Activated CD4-positive, alpha-beta T cell treated with anti-CD3 and anti-CD28 coated beads, Interleukin-2, amount 50 U/mL, for 16 hours (primary cell): Measurements from ENCODE around the gene SLC38A6.
"Not testable (repeated sequence)": the region's sequence is repeated elsewhere in the genome, so short reads cannot be mapped to it uniquely, and the experiment has no call there.

ENCODE experiments used
- DNase-seq: peaks from one replicate; pipeline ENCODE4 v3.0.0-alpha.2; 2020

SLC38A6 gene

DNA sequence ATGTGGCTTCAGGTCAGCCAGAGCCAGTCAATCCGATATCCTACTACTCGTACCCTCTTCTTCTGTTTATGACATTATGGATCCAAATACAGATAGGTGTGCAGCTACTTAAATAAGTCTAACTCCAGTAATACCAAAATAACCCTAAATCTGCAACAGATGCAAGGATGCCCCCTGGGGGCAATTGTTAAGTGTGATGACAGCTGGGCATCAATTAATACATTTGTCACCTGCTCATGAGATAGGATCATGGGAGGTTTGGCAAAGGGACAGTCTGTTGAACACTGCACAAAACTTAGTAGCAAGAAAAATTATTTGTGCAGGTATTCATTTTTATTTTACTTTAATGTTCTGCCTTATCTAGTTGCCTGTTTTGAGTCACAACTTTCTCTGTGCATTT is 83.2 kb downstream of the SLC38A6 start:
- no peak for DNase-seq

DNA sequence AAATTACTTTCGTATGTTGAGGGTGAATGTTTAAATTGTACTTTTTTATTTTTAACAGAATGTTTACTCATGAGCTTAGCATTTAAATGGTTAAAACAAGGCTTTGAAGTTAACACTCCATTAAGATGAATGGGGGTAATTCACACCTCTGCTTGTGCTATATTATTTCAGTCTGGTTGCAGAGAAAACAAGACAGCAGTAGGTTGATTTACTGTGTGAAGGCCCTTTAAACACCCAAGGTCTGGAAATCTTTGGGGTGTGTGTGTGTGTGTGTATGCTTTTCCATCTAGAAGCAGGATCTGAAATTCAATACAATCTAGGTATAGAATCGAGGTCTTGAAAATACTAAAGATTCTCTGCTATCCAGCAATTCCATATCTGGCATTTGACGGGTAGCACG is 83.8 kb downstream of the SLC38A6 start:
- no peak for DNase-seq

DNA sequence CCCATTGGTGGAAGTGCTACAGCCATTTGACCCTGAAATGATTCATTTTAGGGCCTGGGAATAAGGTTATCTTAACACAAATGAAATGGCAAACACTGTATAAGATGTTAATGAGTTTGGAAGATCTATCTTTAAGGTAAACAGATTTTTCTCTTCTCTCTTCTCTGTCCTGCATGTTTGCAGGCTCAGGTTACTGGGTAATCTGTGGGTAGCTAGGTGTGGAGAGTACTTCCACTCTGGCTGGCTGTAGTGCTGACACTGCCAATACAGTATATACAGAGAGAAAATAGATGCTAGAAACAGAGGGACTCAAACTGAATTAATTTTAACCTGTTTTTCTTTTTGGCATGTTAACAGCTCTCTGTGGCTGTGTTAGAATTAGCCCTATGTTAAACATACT is 84.6 kb downstream of the SLC38A6 start:
- DNase-seq = no peak

DNA sequence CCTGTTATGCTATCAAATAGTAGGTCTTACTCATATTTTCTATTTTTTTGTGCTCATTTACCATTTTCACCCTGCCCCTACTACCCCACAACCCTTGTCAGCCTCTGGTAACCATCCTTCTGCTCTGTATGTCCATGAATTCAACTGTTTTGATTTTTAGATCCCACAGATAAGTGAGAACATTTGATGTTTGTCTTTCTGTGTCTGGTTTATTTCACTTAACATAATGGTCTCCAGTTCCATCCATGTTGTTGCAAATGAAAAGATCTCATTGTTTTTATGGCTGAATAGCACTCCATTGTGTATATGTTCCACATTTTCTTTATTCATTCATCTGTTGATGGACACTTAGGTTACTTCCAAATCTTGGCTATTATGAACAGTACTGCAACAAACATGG is 91.4 kb downstream of the SLC38A6 start:
- not testable (repeated sequence) for DNase-seq

DNA sequence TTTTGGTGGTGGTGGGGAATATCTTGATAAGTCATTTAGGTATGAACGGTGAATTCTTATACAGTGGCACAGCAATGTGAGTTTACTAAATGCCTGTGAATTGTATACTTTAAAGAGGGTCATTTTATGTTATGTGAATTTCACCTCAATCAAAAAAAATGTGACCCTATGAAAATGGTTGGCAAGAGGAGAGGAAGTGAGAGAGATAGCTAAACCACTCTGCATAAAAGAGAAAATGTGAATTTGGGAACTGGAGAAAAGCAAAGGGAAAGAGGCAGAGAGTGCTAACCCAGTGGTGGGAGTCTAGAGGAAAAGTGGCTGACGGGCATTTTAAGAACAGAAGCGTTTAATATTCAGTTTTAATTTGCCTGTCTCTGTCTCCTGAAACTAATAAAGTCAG is 93.8 kb downstream of the SLC38A6 start:
- DNase-seq = no peak

DNA sequence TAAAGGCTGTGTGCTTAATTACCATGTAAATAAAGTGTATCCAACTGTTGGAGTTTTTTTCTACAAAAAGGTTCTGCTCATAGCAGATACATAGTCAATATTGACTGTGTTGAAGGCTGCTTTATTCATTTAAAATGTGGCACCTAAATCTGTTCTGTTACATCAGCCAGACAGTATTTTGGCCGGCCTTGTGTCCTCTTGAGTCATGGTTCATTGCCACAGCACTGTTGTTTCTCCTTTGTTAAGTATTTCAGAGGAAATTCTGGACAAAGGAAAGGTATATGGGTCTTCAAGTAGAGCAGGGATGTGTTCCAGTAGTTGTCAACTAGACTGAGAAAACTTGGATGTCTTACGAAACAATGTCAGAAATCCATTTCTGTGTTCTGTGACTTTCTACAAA is 95.5 kb downstream of the SLC38A6 start:
- no peak for DNase-seq

DNA sequence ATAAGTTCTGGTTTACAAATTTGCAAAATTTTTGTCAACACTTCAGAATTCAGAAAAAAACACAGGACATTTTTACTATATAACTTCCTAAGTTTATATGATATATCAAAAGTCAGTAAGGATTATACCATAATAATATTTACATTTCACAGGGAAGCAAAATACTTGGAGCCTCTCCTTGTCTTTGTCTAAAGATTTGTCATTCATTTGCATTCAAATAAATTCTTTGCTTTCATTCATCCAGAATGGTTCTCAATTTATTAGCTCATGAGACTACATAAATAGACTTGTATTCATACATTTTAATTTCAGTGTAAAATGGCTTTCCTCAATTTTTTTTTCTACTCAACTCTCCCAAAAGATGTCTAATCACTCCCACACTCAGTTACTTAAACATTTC is 96.4 kb downstream of the SLC38A6 start:
- no peak for DNase-seq

DNA sequence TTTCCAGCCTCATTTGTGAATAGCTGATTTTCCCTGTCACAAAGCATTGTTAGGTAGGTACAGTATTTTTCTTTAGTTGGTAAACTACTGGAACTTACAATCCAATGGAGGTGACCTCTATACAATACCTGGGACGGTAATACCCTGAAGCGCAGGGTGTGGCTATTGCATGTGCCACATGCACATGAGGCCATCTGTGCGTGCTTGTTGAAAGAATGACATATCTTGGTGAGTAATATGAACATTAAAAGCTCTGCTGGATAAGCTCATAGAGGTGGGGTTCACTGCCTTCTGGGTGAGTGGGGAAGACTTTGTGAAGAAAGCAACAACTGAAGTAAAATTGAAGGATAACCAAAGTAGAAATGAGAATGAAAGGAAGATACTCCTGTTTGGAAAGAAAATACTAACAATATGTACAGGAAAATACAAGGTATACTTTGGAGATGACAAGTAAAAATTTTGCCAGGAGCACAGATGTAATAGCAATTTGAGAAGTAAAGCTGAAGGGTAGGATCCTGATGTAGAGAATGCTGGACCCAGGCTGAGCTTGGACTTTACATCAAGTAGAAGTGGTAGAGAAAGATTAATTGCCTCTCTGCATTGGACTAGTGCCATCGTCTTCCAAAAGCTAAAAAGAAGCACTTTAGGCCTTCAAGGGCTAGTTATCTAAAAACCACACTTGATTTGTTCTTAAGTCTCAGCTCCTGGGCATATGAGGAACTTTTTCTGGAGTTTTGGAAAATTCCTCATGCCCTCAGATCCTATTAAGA is 97.1 kb downstream of the SLC38A6 start:
- no peak for DNase-seq

DNA sequence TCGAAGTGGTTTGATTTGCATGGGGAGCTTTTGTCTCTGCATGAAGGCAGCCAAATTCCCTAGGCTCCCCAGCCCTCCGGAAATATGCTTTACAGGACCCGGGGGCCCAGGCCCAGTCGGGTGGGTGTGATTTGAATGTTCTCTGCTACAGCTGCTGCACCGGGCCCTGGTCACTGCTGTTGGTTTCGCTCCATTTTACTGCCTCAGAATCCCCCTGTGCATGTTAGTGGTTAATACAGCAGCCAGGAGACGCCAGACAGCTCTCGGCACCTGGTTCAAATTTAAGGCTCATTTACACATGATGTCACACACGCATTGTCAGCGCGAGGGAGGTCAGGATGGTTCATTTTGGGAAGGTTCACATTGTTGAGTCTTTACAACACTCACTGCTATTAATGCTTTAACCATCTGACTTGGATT is 99.6 kb downstream of the SLC38A6 start:
- DNase-seq = no peak

DNA sequence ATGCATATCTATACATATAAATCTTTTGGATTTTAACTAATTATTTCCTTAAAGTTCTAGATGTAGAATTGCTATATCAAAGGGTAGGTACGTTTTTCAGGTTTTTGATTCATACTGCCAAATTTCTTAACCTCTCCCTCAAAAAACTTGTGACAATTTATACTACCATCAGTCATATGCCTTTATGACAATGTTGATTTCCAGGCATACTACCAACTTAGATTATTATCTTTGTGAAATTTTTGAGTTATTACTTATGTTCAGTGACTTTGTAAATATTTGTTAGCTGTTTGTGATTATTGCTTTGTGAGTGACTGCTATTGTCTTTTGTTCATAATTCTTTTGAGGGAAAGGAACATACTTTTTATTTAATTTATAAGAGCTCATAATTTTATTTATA is 107.0 kb downstream of the SLC38A6 start:
- no peak for DNase-seq

DNA sequence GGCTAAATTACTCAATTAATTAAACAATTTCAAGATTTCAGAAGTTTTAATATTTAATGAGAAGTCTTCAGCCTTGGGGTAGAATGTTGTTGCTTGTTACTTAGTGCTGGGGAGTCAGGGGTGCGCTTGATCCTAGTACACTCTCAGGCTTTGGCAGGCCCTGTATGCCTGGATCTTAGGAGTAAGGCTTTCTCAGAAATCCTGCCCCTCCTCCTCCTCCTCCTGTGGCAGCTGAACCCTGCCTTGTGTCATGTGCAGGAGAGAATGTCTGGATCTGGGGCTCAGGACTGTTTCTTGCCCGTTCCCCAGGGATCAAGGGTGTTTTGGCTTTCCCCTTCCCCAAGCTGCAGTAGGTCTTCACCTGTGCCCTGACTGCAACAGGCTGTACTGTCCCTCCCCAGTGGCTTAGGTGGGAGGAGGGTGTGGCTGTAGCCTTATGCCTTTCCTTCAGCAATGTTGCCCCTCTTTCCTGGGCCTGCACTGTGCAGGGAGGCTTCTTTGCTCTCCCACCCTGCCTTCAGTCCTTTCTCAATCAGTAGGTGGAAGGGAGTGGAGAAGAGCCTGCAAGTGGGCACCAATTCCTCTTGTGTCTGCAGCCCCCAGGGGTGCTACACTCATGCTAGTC is 108.2 kb downstream of the SLC38A6 start:
- DNase-seq = no peak

DNA sequence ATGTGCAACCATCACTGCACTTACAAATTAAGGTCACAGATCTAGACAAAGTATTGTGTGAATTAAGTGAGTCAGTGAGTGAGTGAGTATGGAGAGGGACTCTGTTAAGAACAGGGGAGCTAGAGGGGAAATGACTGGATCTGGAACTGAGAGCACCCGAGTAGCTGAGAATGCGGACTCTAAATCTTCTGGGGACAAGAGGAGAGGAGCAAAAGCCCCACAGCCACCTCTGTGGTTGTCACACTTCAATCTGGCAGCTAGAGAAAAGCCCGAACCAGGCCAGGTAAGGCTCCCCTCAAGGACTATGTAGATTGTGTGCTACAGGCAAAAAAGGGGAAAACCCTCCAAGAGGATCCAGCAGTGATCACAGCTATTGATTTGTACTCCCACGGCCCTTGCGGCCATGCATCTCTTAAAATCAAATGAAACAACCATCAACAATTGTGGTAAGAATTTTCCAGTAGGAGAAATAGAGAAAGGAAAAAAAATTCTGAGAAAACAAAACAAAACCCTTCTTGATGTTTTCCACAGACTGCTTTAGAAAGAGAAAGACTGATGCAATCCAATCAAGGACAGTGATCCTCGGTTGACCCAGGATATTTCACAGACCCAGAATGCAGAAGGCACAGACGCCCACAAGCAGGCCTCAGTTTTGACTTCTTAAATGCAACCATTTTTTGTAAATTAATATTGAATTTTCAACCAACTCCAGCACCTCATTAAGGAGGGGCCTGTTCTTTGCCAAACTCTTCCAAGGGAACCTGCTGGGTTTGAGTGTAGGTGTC is 109.6 kb downstream of the SLC38A6 start:
- DNase-seq = peak; percentile 39

DNA sequence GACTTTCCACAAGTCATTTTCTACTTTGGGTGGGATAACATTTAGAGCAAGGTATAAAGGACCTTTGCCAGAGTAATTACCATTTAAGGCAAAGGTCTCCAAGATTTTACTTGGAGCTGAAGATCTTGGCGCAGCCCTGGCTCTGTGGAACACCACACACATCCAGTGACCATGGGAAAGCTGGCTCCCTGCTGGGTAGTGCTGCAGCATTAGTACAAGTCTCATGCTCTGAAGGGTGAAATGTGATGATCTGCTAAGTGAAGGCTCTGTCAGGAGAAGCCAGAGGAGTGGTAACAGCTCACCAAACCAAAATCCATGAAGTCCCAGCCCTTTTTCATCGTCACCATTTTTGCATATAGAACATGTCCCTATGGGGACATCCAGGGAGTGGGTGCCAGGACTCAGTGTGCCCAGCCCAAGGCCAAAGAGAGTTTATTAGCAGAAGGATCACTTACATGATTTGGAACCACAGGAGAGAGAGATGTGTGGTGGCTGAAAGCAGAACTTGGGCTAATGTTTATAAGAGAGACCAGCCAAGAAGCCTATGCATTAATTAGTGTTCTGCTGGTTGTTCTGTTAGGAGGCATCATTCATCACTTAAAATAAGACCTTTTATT is 110.7 kb downstream of the SLC38A6 start:
- DNase-seq = no peak

DNA sequence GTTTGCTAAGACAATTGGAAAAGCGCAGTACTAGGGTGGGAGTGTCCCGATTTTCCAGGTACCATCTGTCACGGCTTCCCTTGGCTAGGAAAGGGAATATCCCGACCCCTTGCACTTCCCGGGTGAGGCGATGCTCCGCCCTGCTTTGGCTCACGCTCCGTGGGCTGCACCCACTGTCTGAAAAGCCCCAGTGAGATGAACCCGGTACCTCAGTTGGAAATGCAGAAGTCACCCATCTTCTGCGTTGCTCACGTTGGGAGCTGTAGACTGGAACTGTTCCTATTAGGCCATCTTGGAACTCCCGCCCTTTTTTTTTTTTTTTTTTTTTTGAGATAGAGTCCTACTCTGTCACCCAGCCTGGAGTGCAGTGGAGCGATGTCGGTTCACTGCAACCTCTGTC is 117.1 kb downstream of the SLC38A6 start:
- not testable (repeated sequence) for DNase-seq

DNA sequence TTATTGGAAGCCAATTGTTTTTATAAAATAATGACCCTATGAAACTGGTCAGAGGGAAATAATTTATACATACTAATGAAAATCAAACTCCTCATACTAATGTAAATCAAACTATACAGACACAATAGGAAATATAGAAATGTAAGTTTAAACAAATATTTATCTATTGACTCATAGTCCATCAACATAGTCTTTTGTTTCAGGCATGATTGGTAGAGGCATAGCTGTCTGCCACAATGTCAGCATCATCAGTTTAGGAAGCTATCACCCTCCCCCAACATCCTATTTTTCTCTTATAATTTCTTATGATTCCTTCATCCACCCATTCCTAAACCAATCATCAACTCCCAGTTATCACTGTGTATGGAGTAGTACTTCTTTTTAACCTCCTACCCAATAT is 117.7 kb downstream of the SLC38A6 start:
- no peak for DNase-seq

DNA sequence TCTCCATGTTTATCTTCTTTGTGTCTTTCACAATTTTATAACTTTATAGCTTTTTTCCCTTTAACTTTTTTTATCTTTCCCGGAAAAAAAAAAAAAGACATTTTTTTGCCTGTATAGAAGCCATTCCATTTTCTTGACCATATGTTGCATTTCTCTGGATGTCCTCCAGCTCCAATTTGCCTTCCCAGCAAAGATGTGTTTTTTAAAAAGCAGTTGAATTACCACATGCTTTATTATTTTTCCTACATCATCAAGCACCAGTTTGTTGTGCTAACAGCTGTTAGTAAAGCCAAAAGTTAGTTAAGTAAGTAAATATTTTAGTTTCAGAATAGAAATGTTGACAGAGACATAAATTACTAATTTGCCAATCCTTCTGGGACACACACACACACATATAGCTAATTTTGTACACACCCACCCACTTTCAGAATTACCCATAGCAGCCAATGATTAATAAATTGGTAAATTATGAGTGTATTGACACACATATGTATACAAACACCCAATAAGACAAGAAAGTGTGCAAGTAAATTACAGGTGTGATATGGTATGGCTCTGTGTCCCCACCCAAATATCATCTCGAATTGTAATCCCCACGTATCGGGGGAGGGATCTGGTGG is 118.3 kb downstream of the SLC38A6 start:
- DNase-seq = no peak

DNA sequence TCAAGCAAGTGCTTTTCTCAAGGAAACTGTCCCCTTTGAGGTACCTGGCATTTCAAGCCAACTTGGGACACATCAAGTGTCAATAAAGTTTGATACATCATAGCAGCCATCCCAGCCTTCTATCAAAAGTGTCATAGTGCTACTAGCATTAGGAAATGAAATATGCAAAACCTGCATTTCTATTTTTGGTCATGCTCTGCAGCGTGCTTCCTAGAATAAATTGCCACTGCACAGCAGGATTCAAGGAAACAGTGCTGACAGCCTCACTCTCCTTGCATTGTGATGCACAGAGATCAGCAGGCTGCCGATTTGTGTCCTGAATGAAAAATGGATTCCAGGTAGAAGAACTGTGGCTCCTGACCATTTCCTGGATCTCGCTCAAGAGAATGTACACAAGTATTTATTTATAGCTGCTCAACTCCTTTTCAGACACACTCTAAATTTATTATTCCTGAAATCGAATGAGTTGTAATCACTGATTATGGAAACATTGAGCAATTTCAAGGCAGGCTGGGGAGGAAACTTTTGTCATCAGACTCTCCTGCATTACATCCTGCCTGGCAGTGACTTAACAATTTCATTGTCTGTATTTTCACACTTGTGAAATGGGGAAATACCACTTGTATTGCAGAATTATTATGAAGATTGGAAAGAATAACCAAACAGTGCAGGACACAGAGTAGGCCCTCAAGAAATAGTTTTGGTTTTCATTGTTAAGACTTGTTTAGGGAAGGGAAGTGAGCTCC is 120.9 kb downstream of the SLC38A6 start:
- DNase-seq = peak; percentile 56
